HCT116 (cell line): ENCODE results near the gene LAMTOR3. TPM values are rescaled to one million over a fixed set of nuclear protein-coding genes. Genes with fewer than 3 reads are reported as not detected.

ENCODE experiments used
- ATAC-seq: fragments of 200-7000 bp; cut with Tn5 transposase; 2 replicates; pipeline ENCODE4 v1.9.1; 2020; ENCODE audit warnings: mild to moderate bottlenecking, moderate library complexity
- BruUV-seq: library from RNA; stranded (reverse); fragments of 400-500 nt; replicated peaks from 2 replicates; lab custom pipeline; 2021; lab: Mats Ljungman, UMichigan
- CTCF ChIA-PET: fragments of 300-600 bp; sonication (Branson Sonifier 250); formaldehyde crosslinking; loops from one replicate; lab custom pipeline; 2021; ENCODE audit warnings: antibody characterized with exemption; lab: Charles Lee
- POLR2A ChIA-PET: fragments of 300-600, 350-600 bp; sonication (Branson Sonifier 250); formaldehyde crosslinking; loops from one replicate; lab custom pipeline; 2021; ENCODE audit warnings: antibody characterized with exemption; lab: Charles Lee
- RAD21 ChIA-PET, 2 experiments: fragments of 300-600 bp; sonication (Branson Sonifier 250); formaldehyde crosslinking; loops; one replicate each; lab custom pipeline; 2023; ENCODE audit warnings: low total read pairs in 2 of 2; ENCODE audit not compliant: uncharacterized antibody in 2 of 2, unreplicated experiment in 2 of 2, low non-redundant PET in 1 of 2; lab: Charles Lee
- DNase-seq: peaks from one replicate; pipeline ENCODE4 v3.0.0-alpha.2; 2010; ENCODE audit warnings: low read depth, low spot score
- H2AFZ ChIP-seq: fragments of 200-600 bp; shearing (Covaris generic), sonication (generic); 2 replicates; pipeline ENCODE4 v1.6.1; 2017; ENCODE audit warnings: low read depth, mixed run types, mixed read lengths, antibody characterized with exemption, low read length; ENCODE audit not compliant: poor library complexity, severe bottlenecking
- H3K27ac ChIP-seq: 2 replicates; pipeline ENCODE4 v1.5.1; 2012; ENCODE audit warnings: low read depth, low read length
- H3K27me3 ChIP-seq: fragments of 200-600 bp; sonication (generic); 2 replicates; pipeline ENCODE4 v1.6.1; 2016; ENCODE audit warnings: mixed run types, low read length, mixed read lengths; ENCODE audit not compliant: insufficient read depth
- H3K36me3 ChIP-seq, 2 experiments: fragments of 200-500 bp in 1 of 2; fragments of 200-600 bp in 1 of 2; sonication (Bioruptor generic) in 1 of 2; sonication (generic) in 1 of 2; 2 replicates each; pipeline versions ENCODE4 v1.5.1 to v1.6.1; 2014 to 2016; ENCODE audit warnings: low read length in 2 of 2, inconsistent platforms in 1 of 2, mixed read lengths in 1 of 2, mixed run types in 1 of 2; ENCODE audit not compliant: insufficient read depth in 2 of 2, control insufficient read depth in 1 of 2
- H3K4me1 ChIP-seq, 2 experiments: fragments of 200-600 bp in 1 of 2; sonication (generic) in 1 of 2; 2 replicates each; pipeline versions ENCODE4 v1.5.1 to v1.6.1; 2012 to 2017; ENCODE audit warnings: low read length in 2 of 2, inconsistent platforms in 1 of 2, mild to moderate bottlenecking in 1 of 2, mixed read lengths in 1 of 2, mixed run types in 1 of 2, moderate library complexity in 1 of 2; ENCODE audit not compliant: insufficient read depth in 2 of 2, control insufficient read depth in 1 of 2
- H3K4me2 ChIP-seq: fragments of 200-600 bp; sonication (generic); 2 replicates; pipeline ENCODE4 v1.6.1; 2017; ENCODE audit warnings: mixed run types, low read length, mixed read lengths
- H3K4me3 ChIP-seq, 2 experiments: fragments of 200-600 bp in 1 of 2; sonication (generic) in 1 of 2; replicated peaks in 1 of 2; 2 replicates each; pipeline ENCODE4 v1.5.1; 2011 to 2016; ENCODE audit warnings: low read length in 2 of 2, control low read depth in 1 of 2, low read depth in 1 of 2, mild to moderate bottlenecking in 1 of 2, mixed read lengths in 1 of 2, mixed run types in 1 of 2
- H3K79me2 ChIP-seq: fragments of 200-600 bp; sonication (generic); 2 replicates; pipeline ENCODE4 v1.6.1; 2017; ENCODE audit warnings: mild to moderate bottlenecking, mixed run types, low read length, moderate library complexity, mixed read lengths; ENCODE audit not compliant: insufficient read depth
- H3K9ac ChIP-seq: fragments of 200-600 bp; sonication (generic); 2 replicates; pipeline ENCODE4 v1.6.1; 2016; ENCODE audit warnings: low read length, mixed read lengths
- H3K9me2 ChIP-seq: fragments of 200-600 bp; sonication (generic), shearing (Covaris generic); 2 replicates; pipeline ENCODE4 v1.6.1; 2017; ENCODE audit warnings: mixed run types, mild to moderate bottlenecking, moderate library complexity; ENCODE audit not compliant: insufficient read depth
- H3K9me3 ChIP-seq, 2 experiments: fragments of 200-500 bp in 1 of 2; fragments of 200-600 bp in 1 of 2; sonication (Bioruptor generic) in 1 of 2; sonication (generic) in 1 of 2; 2 replicates each; pipeline ENCODE4 v1.6.1; 2014 to 2017; ENCODE audit warnings: low read length in 2 of 2, mixed read lengths in 2 of 2, inconsistent platforms in 1 of 2, low read depth in 1 of 2, mild to moderate bottlenecking in 1 of 2, mixed run types in 1 of 2, moderate library complexity in 1 of 2; ENCODE audit not compliant: control insufficient read depth in 1 of 2, insufficient read depth in 1 of 2
- H4K20me1 ChIP-seq: fragments of 200-600 bp; sonication (generic), shearing (Covaris generic); 2 replicates; pipeline ENCODE4 v1.6.1; 2017; ENCODE audit warnings: mixed run types, mild to moderate bottlenecking, moderate library complexity; ENCODE audit not compliant: insufficient read depth
- CBX3 ChIP-seq: IDR thresholded peaks from 2 replicates; pipeline ENCODE4 v1.6.1; 2012; ENCODE audit warnings: low read depth
- CTCF ChIP-seq, 3 experiments: fragments of 200-600 bp in 1 of 3; sonication (generic) in 1 of 3; IDR thresholded peaks in 2 of 3; conservative IDR thresholded peaks in 1 of 3; 2 replicates each; pipeline ENCODE4 v1.5.1; 2012 to 2017; ENCODE audit warnings: low read depth in 2 of 3, low read length in 2 of 3, antibody characterized with exemption in 1 of 3, borderline replicate concordance in 1 of 3, control low read depth in 1 of 3, mild to moderate bottlenecking in 1 of 3, mixed read lengths in 1 of 3, mixed run types in 1 of 3, moderate library complexity in 1 of 3; ENCODE audit not compliant: insufficient read depth in 1 of 3
- ELF1 ChIP-seq: IDR thresholded peaks from 2 replicates; pipeline ENCODE4 v1.6.1; 2012; ENCODE audit warnings: low read depth, borderline replicate concordance
- POLR2AphosphoS5 ChIP-seq: IDR thresholded peaks from 2 replicates; pipeline ENCODE4 v1.6.1; 2011; ENCODE audit warnings: mild to moderate bottlenecking, low read depth, low read length, moderate library complexity
- REST ChIP-seq: IDR thresholded peaks from 2 replicates; pipeline ENCODE4 v1.6.1; 2012; ENCODE audit warnings: low read depth
- SP1 ChIP-seq: IDR thresholded peaks from 2 replicates; pipeline ENCODE4 v1.6.1; 2012; ENCODE audit warnings: low read depth
- SRF ChIP-seq: IDR thresholded peaks from 2 replicates; pipeline ENCODE4 v1.6.1; 2012; ENCODE audit warnings: low read depth
- TCF7L2 ChIP-seq: IDR thresholded peaks from 2 replicates; pipeline ENCODE4 v1.7.0; 2011; ENCODE audit warnings: borderline replicate concordance, inconsistent platforms; ENCODE audit not compliant: insufficient read depth, insufficient read length; ENCODE audit errors: extremely low read depth
- YY1 ChIP-seq: IDR thresholded peaks from 2 replicates; pipeline ENCODE4 v1.6.1; 2011; ENCODE audit warnings: low read length, low read depth, moderate library complexity, mild to moderate bottlenecking; ENCODE audit not compliant: insufficient replicate concordance; ENCODE audit errors: extremely low read depth
- ZNF274 ChIP-seq: fragments of 200-500 bp; sonication (Bioruptor generic); IDR thresholded peaks from 2 replicates; pipeline ENCODE4 v1.6.1; 2014; ENCODE audit warnings: mild to moderate bottlenecking, low read depth, low read length, inconsistent platforms
- intact Hi-C: fragments of 100-400 bp; cut with micrococcal nuclease; formaldehyde crosslinking; loops from 2 replicates; pipeline ENCODE4 v1.10.0; 2022
- total RNA-seq: library from RNA; stranded (reverse); gene quantifications from one replicate; pipeline ENCODE4 v1.2.1, GENCODE V29; 2021; ENCODE audit not compliant: unreplicated experiment
- TF ChIP-seq, protein P1 (sequence below): IDR thresholded peaks from 2 replicates; pipeline ENCODE4 v1.6.1; 2011; ENCODE audit warnings: mild to moderate bottlenecking, low read length, moderate library complexity; ENCODE audit not compliant: insufficient replicate concordance; ENCODE audit errors: extremely low read depth
- TF ChIP-seq, protein P2 (sequence below): IDR thresholded peaks from 2 replicates; pipeline ENCODE4 v1.6.1; 2012
- TF ChIP-seq, protein P3 (sequence below): IDR thresholded peaks from 2 replicates; pipeline ENCODE4 v1.6.1; 2012

LAMTOR3 gene
- total RNA-seq, 1 experiment from 2014 or later = 21.0 TPM

- ChIA-PET CTCF (no interaction called here), RAD21 (no interaction called here), POLR2A (no interaction called here)
- no peaks in the 10 kb centered on the region for H3K79me2 ChIP-seq
- H3K36me3 ChIP-seq = peaks cover 0 to 7% of the 10 kb centered on the region in 2 experiments; a peak in 2 of 4 replicates
- no peak overlapping the region for H3K27ac ChIP-seq
- H4K20me1 ChIP-seq = no peaks in the 10 kb centered on the region
- BruUV-seq = no TSS peak
- H2AFZ ChIP-seq = no peak overlapping the region
- no peak for DNase-seq
- no peak for ATAC-seq
- no peaks in the 10 kb centered on the region for H3K4me1 ChIP-seq
- H3K4me2 ChIP-seq = no peak overlapping the region
- H3K9me3 ChIP-seq = no peaks in the 10 kb centered on the region
- H3K27me3 ChIP-seq = no peaks in the 10 kb centered on the region
- intact Hi-C loops = no loop called here
- no peak for TF ChIP-seq TCF7L2
- TF ChIP-seq, protein P1, sequence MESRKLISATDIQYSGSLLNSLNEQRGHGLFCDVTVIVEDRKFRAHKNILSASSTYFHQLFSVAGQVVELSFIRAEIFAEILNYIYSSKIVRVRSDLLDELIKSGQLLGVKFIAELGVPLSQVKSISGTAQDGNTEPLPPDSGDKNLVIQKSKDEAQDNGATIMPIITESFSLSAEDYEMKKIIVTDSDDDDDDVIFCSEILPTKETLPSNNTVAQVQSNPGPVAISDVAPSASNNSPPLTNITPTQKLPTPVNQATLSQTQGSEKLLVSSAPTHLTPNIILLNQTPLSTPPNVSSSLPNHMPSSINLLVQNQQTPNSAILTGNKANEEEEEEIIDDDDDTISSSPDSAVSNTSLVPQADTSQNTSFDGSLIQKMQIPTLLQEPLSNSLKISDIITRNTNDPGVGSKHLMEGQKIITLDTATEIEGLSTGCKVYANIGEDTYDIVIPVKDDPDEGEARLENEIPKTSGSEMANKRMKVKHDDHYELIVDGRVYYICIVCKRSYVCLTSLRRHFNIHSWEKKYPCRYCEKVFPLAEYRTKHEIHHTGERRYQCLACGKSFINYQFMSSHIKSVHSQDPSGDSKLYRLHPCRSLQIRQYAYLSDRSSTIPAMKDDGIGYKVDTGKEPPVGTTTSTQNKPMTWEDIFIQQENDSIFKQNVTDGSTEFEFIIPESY = no peak
- no peak for TF ChIP-seq SRF
- no peak for TF ChIP-seq ELF1
- no peak for TF ChIP-seq CTCF (IDR thresholded peaks at IDR 0.05 in 2 of 3, conservative IDR thresholded peaks at IDR 0.05 in 1 of 3; ENCODE audit: borderline replicate concordance in 1 of 3, insufficient read depth in 1 of 3, low read depth in 2 of 3, low read length in 2 of 3)
- TF ChIP-seq POLR2AphosphoS5 = no peak
- no peak for TF ChIP-seq ZNF274
- TF ChIP-seq CBX3 = no peak
- TF ChIP-seq, protein P2, sequence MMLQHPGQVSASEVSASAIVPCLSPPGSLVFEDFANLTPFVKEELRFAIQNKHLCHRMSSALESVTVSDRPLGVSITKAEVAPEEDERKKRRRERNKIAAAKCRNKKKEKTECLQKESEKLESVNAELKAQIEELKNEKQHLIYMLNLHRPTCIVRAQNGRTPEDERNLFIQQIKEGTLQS = no peak
- TF ChIP-seq, protein P3, sequence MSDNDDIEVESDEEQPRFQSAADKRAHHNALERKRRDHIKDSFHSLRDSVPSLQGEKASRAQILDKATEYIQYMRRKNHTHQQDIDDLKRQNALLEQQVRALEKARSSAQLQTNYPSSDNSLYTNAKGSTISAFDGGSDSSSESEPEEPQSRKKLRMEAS = no peak
- TF ChIP-seq REST = no peak
- TF ChIP-seq SP1 = no peak
- no peak for TF ChIP-seq YY1
- H3K4me3 ChIP-seq = no peak overlapping the region
- H3K9me2 ChIP-seq = no peaks in the 10 kb centered on the region
- no peak overlapping the region for H3K9ac ChIP-seq
These were observed 14.8 kb downstream of the LAMTOR3 start for GRCh38 chr4:99879458-99879857.
